Measurements from ENCODE around the gene PLLP. TPM values are rescaled to one million over a fixed set of nuclear protein-coding genes. Genes with fewer than 3 reads are reported as not detected.

Gene PLLP
- total and polyA plus RNA-seq, 10 donors: 4.7 to 53.1 (median 17.2) TPM

GRCh38 chr16:57318240-57318970 is 33.9 kb upstream of the PLLP start:
- intact Hi-C loops (cut with DNase I; ENCODE audit: low total_unique reads): no loop called here
- 78 to 89% (median 82%) methylated on average over 11 to 13 of the region's 13 CpGs for WGBS, 5 donors
- Histone ChIP-seq H3K27me3 (replicated peaks in 1 of 7) (peaks cover 0 to 8% (median 0%) of the 10 kb centered on the region in 7 donors), H3K27ac (no peak overlapping the region), H3K36me3 (no peaks in the 10 kb centered on the region), H3K9me3 (no peaks in the 10 kb centered on the region), H3K4me1 (peaks cover 0 to 17% (median 6%) of the 10 kb centered on the region in 6 donors), H3K4me3 (no peak overlapping the region)
- TF ChIP-seq CTCF (IDR thresholded peaks at IDR 0.05 in 8 of 11, conservative IDR thresholded peaks at IDR 0.05 in 3 of 11): no peak
- TF ChIP-seq POLR2AphosphoS5 (IDR thresholded peaks at IDR 0.05): no peak
- no peak for TF ChIP-seq POLR2A (IDR thresholded peaks at IDR 0.05)
- peak; percentile 38 for DNase-seq

GRCh38 chr16:57316390-57317017 is 32.0 kb upstream of the PLLP start:
- Histone ChIP-seq H3K4me1 (peaks cover 0 to 17% (median 6%) of the 10 kb centered on the region in 6 donors), H3K27me3 (replicated peaks in 1 of 7) (peaks cover 0 to 16% (median 0%) of the 10 kb centered on the region in 7 donors), H3K4me3 (no peak overlapping the region), H3K27ac (no peak overlapping the region), H3K36me3 (no peaks in the 10 kb centered on the region), H3K9me3 (no peaks in the 10 kb centered on the region)
- 71 to 92% (median 84%) methylated on average over 3 of the region's 3 CpGs for WGBS, 5 donors
- DNase-seq: peak; percentile 10
- TF ChIP-seq POLR2AphosphoS5 (IDR thresholded peaks at IDR 0.05) (no peak), CTCF (IDR thresholded peaks at IDR 0.05 in 8 of 11, conservative IDR thresholded peaks at IDR 0.05 in 3 of 11) (no peak), POLR2A (IDR thresholded peaks at IDR 0.05) (no peak)
- intact Hi-C loops (cut with DNase I; ENCODE audit: low total_unique reads): no loop called here

GRCh38 chr16:57315416-57315815 is 30.9 kb upstream of the PLLP start:
- H3K27ac ChIP-seq: no peak overlapping the region

More at GRCh38 chr16:57315416-57315815, 30.9 kb upstream of the PLLP start:
- WGBS, 5 donors: 55 to 64% (median 62%) methylated on average over 7 of the region's 7 CpGs
- H3K4me1 ChIP-seq: peaks cover 0 to 17% (median 6%) of the 10 kb centered on the region in 6 donors
- H3K4me3 ChIP-seq: no peak overlapping the region
- DNase-seq: peak; percentile 21
- no peaks in the 10 kb centered on the region for H3K36me3 ChIP-seq
- TF ChIP-seq POLR2A (IDR thresholded peaks at IDR 0.05) (no peak), POLR2AphosphoS5 (IDR thresholded peaks at IDR 0.05) (no peak), CTCF (IDR thresholded peaks at IDR 0.05 in 8 of 11, conservative IDR thresholded peaks at IDR 0.05 in 3 of 11) (no peak)
- H3K27me3 ChIP-seq (replicated peaks in 1 of 7): peaks cover 0 to 16% (median 0%) of the 10 kb centered on the region in 7 donors
- intact Hi-C loops (cut with DNase I; ENCODE audit: low total_unique reads): no loop called here
- no peaks in the 10 kb centered on the region for H3K9me3 ChIP-seq

Data from spleen (tissue), 11 donors.